HG02642 (cell line): ENCODE measurements around the gene BTG4.

Source experiments
- ATAC-seq: cut with Tn5 transposase; IDR thresholded peaks from one replicate; pipeline ENCODE4 v1.9.1; 2021; ENCODE audit warnings: mild to moderate bottlenecking; ENCODE audit not compliant: unreplicated experiment, poor library complexity

Gene BTG4

GRCh38 chr11:111512296-111513239 is at the start of gene BTG4:
Gene BTG4, minus strand, starts transcription at chr11:111512386. Its CDS starts 13,610 bp downstream, at chr11:111498776.
- no peak for ATAC-seq

- no peak for ATAC-seq
These were observed 49.7 kb upstream of the BTG4 start for GRCh38 chr11:111561791-111562325.

GRCh38 chr11:111561306-111561705 is 49.1 kb upstream of the BTG4 start:
- ATAC-seq, result no peak

- no peak for ATAC-seq
These were observed 48.6 kb upstream of the BTG4 start for GRCh38 chr11:111560800-111561199.

- ATAC-seq, result no peak
These were observed 47.7 kb upstream of the BTG4 start for GRCh38 chr11:111559800-111560464.

- ATAC-seq, result no peak
These were observed 45.4 kb upstream of the BTG4 start for GRCh38 chr11:111557425-111558111.

- no peak for ATAC-seq
These were observed 43.1 kb upstream of the BTG4 start for GRCh38 chr11:111555255-111555654.

- no peak for ATAC-seq
These were observed 42.3 kb upstream of the BTG4 start for GRCh38 chr11:111554532-111554931.

- no peak for ATAC-seq
These were observed 38.1 kb upstream of the BTG4 start for GRCh38 chr11:111550258-111550657.

- ATAC-seq, result no peak
These were observed 37.6 kb upstream of the BTG4 start for GRCh38 chr11:111549869-111550203.

GRCh38 chr11:111549196-111549868 is 37.1 kb upstream of the BTG4 start:
- no peak for ATAC-seq

- no peak for ATAC-seq
These were observed 36.3 kb upstream of the BTG4 start for GRCh38 chr11:111548525-111548924.

- ATAC-seq, result no peak
These were observed 30.6 kb upstream of the BTG4 start for GRCh38 chr11:111542606-111543275.

- no peak for ATAC-seq
These were observed 29.3 kb upstream of the BTG4 start for GRCh38 chr11:111541254-111542061.

GRCh38 chr11:111540937-111541253 is 28.7 kb upstream of the BTG4 start:
- no peak for ATAC-seq

GRCh38 chr11:111540114-111540936 is 28.1 kb upstream of the BTG4 start, which contains the start of gene LAYN:
Gene LAYN, plus strand, starts transcription at chr11:111540720. Its CDS starts 124 bp downstream, at chr11:111540844.
- ATAC-seq, result no peak

GRCh38 chr11:111539426-111540113 is 27.4 kb upstream of the BTG4 start:
- no peak for ATAC-seq
